T47D (cell line): Measurements from ENCODE around the gene SLC25A21.

ENCODE experiments used
- DNase-seq, 2 experiments: peaks; one replicate each; pipeline versions ENCODE4 v3.0.0 to v3.0.0-alpha.2; 2011 to 2012; ENCODE audit warnings: low read depth in 1 of 2, low spot score in 1 of 2
- JUND ChIP-seq: IDR thresholded peaks from 2 replicates; pipeline ENCODE4 v1.6.1; 2012; ENCODE audit warnings: low read depth
- in situ Hi-C: cut with HindIII; loops from 2 replicates; pipeline ENCODE4 v1.10.0; 2016; ENCODE audit warnings: low sequenced_read_pairs, low pct_unique_long_range_greater_than_20kb

The SLC25A21 gene

DNA sequence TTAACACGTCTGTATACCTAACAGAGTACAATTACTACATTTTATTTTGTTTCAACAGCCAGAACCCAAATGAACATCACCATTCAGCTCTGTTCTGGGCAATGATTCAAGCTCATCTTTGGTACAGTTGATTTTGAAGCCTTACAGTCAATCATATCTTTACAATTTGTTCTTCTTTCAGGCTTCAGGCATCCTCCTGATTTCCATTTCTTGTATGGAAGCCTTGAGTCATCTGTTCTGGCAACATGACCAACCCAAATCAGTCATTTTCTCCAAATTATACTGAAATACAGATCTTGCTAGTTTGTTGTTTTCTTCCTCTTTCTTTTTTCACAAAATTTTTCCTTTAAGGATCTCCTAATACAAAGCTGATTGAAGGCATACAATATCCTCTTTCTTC, 430.5 kb downstream of the SLC25A21 start:
- TF ChIP-seq JUND: no peak
- in situ Hi-C loops: no loop called here
- no peak for DNase-seq

DNA sequence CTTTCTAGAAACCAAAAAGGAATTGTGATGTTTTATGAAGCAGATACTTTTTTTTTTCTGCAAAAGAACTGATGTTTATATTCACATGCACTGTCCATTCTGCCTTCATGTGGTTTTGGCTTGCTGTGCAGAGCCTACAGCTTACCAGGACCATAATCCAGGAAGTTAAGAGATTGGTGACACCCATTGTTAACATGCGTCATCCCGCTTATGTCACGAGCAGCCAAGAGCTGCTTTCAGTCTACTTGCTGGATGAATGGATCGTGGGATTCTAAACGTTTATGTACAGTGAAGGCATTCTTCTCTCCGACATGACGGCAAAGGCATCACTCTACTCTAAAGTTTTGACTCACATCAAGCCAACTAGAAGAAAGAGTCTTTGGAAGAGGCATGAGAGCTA, 434.1 kb downstream of the SLC25A21 start:
- DNase-seq: no peak
- in situ Hi-C loops: no loop called here

DNA sequence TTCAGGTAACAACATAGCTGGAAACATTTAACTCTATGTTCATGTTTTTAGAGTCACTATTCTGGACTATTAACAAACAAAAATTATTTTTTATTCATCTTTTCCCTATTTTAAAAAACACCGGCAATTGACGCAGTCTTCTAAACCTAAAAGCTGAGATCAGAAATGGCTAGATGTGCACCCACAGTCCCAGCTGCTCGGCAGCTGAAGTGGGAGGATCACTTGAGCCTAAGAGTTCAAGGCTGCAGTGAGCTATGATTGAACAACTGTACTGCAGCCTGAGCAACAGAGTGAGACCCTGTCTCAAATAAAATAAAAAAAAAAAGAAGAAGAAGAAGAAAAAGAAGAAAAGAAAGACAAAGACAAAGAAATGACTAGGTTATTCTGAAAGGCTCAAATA, 446.3 kb downstream of the SLC25A21 start:
- TF ChIP-seq JUND: no peak
- no peak for DNase-seq
- in situ Hi-C loops: no loop called here

More for the DNA sequence above, 434.1 kb downstream of the SLC25A21 start:
- TF ChIP-seq JUND: no peak

DNA sequence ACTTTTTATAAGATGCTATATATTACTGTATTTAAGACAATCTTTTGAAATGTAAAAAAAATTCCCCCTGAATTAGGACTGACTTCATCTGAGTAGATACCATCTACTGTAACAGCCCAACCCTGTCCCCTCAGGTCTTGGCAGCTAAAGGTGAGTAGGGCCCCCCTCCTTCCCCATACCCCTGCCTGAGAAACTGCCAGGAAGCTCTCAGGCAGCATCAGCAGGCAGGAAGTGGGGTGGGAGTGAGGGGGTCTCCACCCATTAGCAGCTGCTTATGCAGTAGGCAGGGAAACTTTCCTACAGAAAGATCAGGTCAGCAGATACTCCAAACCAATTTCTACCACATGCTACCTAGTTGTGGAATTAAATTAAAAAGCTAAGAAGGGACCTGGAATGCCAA, 448.2 kb downstream of the SLC25A21 start:
- no peak for DNase-seq
- in situ Hi-C loops: no loop called here
- no peak for TF ChIP-seq JUND

DNA sequence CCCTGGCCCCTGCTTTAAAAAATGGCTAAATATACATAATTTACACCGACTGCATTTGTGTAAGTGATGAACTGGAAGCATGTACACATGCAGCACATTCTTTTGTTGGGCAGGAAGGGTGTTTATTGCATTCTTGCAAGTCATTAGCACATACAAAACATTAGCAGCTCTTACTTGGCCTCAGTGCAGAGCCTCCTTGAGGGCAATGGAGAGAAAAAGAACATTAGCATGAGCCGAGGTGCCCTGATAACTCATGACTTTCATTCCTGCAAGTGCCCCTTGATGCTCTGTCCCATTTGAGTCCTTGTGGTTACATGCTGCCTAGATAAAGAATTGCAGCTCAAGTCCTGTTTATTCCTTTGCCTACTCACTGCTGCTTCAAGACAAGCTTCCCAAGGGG, 448.9 kb downstream of the SLC25A21 start:
- no peak for TF ChIP-seq JUND
- in situ Hi-C loops: no loop called here
- no peak for DNase-seq

DNA sequence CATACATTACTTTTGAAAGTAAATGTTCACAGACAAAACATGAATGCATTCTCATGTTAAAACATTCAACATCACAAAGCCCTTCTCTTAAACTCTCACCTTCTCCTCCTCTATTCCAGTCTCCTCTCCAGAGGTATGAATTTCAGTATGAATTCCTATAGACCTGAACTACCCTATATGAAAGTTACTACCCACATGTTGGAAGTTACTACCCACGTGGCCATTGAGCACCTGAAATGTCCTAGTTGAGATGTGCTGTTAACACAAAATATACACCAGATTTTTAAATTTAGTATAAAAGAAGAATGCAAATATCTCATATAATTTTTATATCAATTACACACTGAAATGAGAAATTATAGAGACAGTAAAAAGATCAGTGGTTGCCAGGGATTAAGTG, 450.5 kb downstream of the SLC25A21 start:
- in situ Hi-C loops: no loop called here
- TF ChIP-seq JUND: no peak
- no peak for DNase-seq

DNA sequence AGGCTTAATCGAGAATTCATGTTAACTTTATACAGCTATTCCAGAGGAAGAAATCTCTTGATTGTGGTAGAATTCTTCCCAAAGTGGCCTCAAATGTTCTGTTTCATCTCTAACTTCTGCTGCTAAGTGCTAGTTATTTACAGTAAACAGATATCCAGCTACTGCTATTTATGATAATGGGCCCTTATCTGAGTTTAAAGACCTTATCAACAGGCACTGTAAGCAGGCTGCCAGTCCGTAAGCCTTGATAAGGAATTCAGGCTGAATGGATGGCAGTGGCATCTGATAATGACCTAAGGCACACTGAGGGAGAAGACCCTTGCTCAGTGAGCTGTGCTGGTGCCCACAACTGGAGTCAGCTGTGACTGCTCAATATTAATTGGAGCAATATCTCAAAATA, 451.7 kb downstream of the SLC25A21 start:
- TF ChIP-seq JUND: no peak
- in situ Hi-C loops: no loop called here
- no peak for DNase-seq

DNA sequence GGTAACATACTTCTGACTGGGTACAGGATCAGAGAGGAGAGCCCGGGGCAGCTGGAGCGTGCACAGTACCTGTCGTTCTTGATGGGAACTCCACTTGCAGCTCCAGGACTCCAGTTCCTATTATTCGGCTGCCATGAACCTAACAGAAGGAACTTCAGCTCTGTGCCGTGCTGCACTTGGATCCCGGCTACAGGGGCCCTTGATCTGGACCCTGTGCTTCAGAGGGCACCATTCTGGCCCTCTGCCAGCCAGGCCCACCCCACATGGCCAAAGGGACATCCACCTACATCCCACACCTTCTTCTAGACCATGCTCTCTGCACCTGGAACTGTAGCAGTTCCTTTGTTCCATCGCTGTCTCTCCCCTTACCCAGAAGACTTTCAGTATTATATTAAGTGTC, 452.6 kb downstream of the SLC25A21 start:
- in situ Hi-C loops: no loop called here
- DNase-seq: no peak
- no peak for TF ChIP-seq JUND

DNA sequence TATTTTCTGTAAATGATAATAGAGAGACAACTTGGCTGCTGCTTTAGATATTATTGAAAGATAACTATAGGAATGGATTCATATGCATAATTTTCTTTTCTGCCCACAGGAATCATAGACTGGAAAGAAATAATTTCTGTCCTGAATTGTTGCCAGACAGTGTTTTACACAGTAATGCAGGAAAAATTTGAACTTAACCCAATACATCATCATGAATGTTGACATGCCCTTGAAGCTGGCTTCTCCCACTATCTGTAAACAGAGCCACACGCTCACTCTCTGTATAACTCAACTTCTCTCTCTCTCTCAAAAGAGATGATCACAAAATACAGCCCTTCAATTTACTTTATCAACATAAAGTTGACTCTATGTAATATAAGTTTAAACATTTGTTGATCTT, 454.2 kb downstream of the SLC25A21 start:
- TF ChIP-seq JUND: no peak
- DNase-seq: no peak
- in situ Hi-C loops: no loop called here

DNA sequence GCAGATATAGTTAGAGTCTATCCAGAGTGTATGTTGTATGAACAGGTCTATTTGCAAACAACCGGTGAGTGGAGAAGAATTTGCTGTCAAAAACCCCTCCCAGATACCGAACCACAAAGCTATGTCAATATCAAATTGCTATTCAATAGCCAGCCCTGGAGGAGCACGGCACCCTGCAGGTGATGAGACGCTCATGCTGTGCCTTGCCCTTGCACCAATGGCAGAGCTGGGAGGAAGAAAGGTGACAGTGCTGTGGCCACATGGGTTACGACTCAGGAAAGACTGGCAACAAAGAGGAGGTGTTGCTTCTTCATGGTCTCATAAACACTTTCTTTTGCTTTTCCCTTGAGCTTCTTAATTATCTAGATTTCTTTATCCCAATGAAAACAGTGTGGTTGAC, 455.0 kb downstream of the SLC25A21 start:
- in situ Hi-C loops: no loop called here
- TF ChIP-seq JUND: no peak
- DNase-seq: no peak

DNA sequence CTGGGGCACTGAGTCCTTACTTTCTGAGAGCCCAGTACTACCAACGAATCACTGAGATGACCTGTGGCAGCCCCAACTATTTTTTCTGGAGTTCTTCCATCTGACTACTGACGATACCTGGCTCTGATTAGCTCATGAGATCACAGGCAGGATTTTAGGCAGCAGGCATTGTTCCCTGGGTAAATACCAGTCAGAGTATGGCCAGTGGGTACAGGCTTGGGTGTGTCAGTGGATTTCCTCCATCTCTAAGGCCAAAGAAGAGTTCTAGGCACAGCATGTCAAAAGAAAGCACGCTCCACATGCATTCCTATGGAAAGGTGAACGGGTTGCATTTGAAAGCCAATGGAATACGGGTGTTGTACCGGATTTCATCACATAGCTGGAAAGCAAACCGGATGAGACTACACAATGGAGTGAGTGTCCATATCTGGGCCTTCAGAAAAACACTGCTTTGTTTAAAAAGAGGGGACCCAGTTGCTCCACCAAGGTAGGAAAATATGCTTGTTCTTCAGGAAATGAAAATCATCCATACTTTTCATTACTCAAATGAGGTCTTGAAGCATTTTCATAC, 455.7 kb downstream of the SLC25A21 start:
- in situ Hi-C loops: no loop called here
- no peak for TF ChIP-seq JUND
- no peak for DNase-seq

DNA sequence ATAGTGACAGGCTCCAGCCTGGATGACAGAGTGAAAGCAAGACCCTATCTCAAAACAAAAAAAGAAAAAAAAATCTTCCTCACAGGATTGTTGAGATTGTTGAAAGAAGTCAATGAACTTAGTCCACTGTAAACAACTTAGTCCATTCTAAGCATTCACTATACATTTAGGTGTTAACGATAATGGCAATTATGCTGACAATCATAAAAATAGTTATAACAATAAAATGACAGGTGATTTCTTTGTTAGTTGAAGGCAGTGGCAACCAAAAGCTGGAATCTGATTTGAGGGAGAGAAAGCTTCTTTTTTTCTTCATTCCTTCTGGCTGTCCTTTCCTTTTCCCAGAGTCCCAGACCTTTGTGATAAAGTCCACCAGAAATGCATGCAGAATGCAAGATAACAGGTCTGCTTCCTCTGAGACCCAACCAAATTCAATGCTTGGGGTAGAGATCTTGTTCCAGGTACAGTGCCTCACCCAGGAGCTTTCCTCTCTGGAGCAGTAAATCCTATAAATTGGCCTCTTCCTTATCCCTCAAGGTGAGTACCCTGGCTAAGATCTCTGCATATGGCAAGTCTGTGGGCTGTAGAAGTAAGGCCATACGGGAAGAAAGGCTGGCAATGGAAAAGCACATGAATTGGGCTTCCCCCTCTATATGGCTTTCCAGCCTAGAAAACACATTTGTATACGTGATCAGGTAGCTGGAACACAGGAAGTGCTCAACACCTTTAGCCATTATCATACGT, 458.3 kb downstream of the SLC25A21 start:
- in situ Hi-C loops: no loop called here
- no peak for DNase-seq
- no peak for TF ChIP-seq JUND

DNA sequence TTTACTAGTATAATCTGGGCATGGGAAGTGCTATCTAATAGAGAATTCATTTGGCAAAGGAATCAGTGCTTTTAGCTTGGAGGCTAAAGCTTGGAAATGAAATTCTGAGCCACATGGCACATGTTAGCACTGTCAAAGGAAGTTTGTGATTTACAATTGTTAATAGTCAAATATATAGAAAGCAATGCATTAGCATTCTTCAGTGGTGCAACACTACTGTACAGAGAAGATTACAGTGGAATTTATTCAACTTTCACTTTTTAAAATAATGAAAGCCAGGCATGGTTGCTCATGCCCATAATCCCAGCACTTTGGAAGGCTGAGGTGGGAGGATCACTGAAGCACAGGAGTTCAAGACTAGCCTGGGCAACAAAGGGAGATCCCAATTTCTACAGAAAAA, 464.8 kb downstream of the SLC25A21 start:
- no peak for DNase-seq
- no peak for TF ChIP-seq JUND
- in situ Hi-C loops: no loop called here

DNA sequence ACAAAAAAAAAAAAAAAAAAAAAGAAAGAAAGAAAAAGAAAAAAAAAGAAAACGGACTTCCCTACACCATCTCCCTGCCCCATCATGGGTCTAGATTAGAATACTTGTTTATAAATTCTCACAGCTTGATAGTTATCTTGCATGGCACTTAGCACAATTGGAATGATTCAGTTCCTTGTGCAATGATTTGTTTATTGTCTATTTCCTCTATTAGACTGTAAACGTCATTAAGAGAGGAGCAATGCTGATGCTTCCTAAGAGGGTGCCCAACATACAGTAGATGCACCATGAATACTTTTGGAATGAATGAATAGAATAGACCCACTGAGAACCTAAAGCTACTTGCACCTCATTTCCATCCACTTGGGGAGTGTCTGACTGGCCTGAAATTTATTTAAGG, 469.9 kb downstream of the SLC25A21 start:
- TF ChIP-seq JUND: no peak
- in situ Hi-C loops: no loop called here

More for the DNA sequence above, 469.9 kb downstream of the SLC25A21 start:
- DNase-seq: no peak
